Activated naive CD4-positive, alpha-beta T cell treated with anti-CD3 and anti-CD28 coated beads, Interleukin-2, amount 10 ng/mL, durations not matched to agents 7 days and 5 days (primary cell): ENCODE data around the gene RNF183.

Experiments
- CTCF ChIA-PET: fragments of 350-600 bp; sonication (Branson Sonifier 250); formaldehyde crosslinking; loops from one replicate; lab custom pipeline; 2021; ENCODE audit warnings: antibody characterized with exemption; lab: Charles Lee
- DNase-seq: peaks from one replicate; pipeline ENCODE4 v3.0.0-alpha.2; 2020
- H3K27ac Mint-ChIP-seq: one replicate; pipeline ENCODE4 v1.8.0; 2021; ENCODE audit warnings: mild to moderate bottlenecking, moderate library complexity, mixed read lengths
- H3K27me3 Mint-ChIP-seq: one replicate; pipeline ENCODE4 v1.8.0; 2021; ENCODE audit warnings: mild to moderate bottlenecking, mixed read lengths
- H3K36me3 Mint-ChIP-seq: one replicate; pipeline ENCODE4 v1.8.0; 2021; ENCODE audit warnings: mixed read lengths
- H3K4me1 Mint-ChIP-seq: one replicate; pipeline ENCODE4 v1.8.0; 2021; ENCODE audit warnings: mixed read lengths
- H3K4me3 Mint-ChIP-seq: one replicate; pipeline ENCODE4 v1.8.0; 2021; ENCODE audit warnings: mild to moderate bottlenecking, moderate library complexity, mixed read lengths
- H3K9me3 Mint-ChIP-seq: one replicate; pipeline ENCODE4 v1.8.0; 2021; ENCODE audit warnings: mixed read lengths

The RNF183 gene, protein sequence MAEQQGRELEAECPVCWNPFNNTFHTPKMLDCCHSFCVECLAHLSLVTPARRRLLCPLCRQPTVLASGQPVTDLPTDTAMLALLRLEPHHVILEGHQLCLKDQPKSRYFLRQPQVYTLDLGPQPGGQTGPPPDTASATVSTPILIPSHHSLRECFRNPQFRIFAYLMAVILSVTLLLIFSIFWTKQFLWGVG

DNA sequence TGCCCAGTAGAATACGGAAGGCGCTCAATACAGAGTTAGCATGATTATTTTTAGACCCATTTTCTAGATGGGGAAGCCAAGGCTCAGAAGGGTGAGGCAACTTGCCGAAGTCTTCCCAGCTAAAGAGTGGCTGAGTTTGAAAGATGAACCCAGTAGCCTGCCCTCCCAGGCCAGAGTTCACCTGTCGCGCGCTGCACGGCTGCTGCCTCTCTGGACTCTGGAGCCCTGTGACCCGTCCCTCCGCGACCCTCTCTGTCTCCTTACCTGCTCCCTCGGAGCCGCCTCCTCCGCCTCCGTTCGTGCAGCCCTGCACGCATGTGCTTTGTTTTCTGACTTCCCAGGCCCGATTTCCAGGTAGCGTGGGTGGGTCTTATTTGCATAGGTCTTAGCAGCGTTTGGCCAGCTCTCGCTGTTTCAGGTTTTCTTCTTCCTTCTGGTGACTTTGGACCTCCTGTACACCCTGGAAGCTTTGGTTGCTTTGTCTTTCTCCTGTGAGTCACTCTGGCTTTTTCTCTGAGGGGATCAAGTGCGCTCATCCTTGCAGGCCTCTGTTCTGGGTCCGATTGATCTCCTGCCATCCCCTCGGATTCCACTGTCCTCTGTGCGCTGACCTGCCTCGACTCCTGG lies at the start of gene RNF183:
Gene RNF183 (minus strand): TSS at position 585 of the 627 bp plus-strand sequence. CDS start 5,192 bp downstream, outside the sequence.
- Mint-ChIP-seq H3K27ac (no peak within 1 kb of the TSS), H3K36me3 (no peaks in the 10 kb centered on the region), H3K9me3 (no peaks in the 10 kb centered on the region), H3K4me3 (no peak within 1 kb of the TSS), H3K4me1 (no peaks in the 10 kb centered on the region), H3K27me3 (peaks cover 30% of the 10 kb centered on the region)
- CTCF ChIA-PET, result no interaction called here
- no peak for DNase-seq

DNA sequence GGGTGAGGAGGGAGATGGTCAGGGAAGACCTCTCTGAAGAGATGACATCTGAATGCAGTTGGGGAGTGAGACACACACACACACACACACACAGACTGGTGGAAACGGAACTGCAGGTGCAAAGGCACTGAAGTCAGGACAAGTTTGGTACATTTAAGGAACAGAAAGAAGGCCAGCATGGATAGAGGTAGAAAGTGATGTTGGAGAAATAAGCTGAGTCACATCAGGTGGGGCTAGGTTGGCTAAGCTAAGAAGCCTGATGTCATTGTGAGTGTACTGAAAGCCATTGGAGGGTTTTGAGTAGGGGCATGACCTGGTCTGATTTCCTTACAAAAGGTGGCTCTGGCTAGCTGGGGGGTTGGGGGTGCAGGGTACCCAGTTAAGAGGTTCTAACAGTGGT lies 49.2 kb upstream of the RNF183 start:
- Mint-ChIP-seq H3K27me3 (peaks cover 44% of the 10 kb centered on the region), H3K9me3 (no peaks in the 10 kb centered on the region), H3K36me3 (no peaks in the 10 kb centered on the region), H3K4me3 (no peak overlapping the region), H3K27ac (no peak overlapping the region), H3K4me1 (peaks cover 27% of the 10 kb centered on the region)
- CTCF ChIA-PET, result interaction anchor here (1.3 kb wide), 1 partner anchor 13 kb away, joined by 4 read pairs; no protein-coding TSS in a partner anchor
- no peak for DNase-seq

DNA sequence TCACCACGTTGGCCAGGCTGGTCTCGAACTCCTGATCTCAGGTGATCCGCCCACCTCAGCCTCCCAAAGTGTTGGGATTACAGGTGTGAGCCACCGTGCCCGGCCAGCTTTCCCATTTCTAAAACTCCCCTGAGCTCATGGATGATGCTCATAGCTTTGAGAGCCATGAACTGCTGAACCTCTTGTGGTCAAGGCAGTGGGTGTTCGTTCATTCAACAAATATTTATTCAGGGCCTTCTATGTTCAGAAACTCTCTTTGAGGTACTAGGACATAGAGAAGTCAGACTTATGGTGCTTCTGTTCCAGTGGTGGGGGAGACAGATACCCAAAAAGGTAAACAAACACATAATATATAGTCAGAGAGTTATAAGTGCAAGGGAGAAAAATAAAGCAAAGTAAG lies 48.8 kb upstream of the RNF183 start:
- no peak overlapping the region for H3K4me3 Mint-ChIP-seq
- H3K9me3 Mint-ChIP-seq, result no peaks in the 10 kb centered on the region
- H3K4me1 Mint-ChIP-seq, result peaks cover 27% of the 10 kb centered on the region
- no peak overlapping the region for H3K27ac Mint-ChIP-seq
- CTCF ChIA-PET, result interaction anchor here (0.9 to 3.5 kb wide), 4 partner anchors 13 to 51 kb away, joined by 3 to 15 read pairs (median 4); partner anchors contain the start of gene WDR31
- no peak for DNase-seq
- H3K36me3 Mint-ChIP-seq, result no peaks in the 10 kb centered on the region
- peaks cover 44% of the 10 kb centered on the region for H3K27me3 Mint-ChIP-seq

DNA sequence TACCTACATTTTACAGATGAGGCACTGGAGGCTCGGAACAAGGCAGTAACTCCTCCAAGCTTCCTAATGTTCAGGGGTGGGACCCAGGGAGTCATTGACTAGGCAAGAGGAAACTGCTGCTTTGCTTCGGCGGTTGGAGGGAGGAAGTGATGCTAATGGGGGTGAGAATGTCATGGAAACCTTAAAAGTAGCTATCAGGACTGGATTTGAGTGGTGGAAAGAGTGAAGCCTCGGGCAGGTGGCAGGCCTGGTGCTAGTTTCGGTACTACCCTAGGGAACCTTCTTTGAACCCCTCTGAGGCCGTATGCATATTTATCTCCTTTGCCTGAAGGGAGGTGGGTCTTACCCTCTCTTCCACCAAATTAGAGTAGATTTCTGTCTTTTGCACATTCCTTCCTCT lies 47.8 kb upstream of the RNF183 start:
- H3K36me3 Mint-ChIP-seq, result no peaks in the 10 kb centered on the region
- no peaks in the 10 kb centered on the region for H3K9me3 Mint-ChIP-seq
- H3K27ac Mint-ChIP-seq, result no peak overlapping the region
- peaks cover 44% of the 10 kb centered on the region for H3K27me3 Mint-ChIP-seq
- peak; percentile 43 for DNase-seq
- CTCF ChIA-PET, result interaction anchor here (0.9 to 3.5 kb wide), 6 partner anchors 9 to 240 kb away, joined by 3 to 15 read pairs (median 4); partner anchors contain the start of genes ALAD and WDR31
- peak overlapping the region; percentile 78 for H3K4me3 Mint-ChIP-seq
- peaks cover 27% of the 10 kb centered on the region for H3K4me1 Mint-ChIP-seq

DNA sequence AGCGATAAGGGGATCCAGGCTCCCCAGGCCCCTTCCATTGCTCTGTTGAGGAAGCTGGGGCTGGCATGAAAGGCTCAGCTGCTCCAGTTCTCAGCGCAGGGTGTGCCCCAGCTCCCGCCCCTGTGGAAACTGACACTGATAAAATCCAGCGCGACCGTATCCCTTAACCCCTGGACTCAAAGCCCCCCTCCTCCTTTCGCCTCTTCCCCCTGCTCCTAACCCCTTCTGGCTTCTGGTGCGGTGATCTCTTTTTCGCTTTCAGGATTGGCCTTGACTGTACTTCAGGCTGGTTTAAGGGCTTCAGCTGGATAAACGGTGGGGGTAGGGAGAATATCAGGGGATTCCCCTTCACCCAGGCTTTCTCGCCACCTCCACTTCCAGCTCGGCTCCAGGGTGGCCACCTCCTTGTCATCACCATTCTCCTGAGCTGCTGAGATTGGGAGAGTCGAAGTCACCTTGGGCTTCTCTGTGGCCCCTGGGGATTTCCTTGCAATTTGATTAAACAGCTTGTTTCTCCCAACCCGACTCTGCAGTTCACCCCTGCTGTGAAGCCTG lies 47.0 kb upstream of the RNF183 start:
- no peaks in the 10 kb centered on the region for H3K36me3 Mint-ChIP-seq
- peak overlapping the region; percentile 61 for H3K27ac Mint-ChIP-seq
- peaks cover 27% of the 10 kb centered on the region for H3K4me1 Mint-ChIP-seq
- no peak for DNase-seq
- H3K27me3 Mint-ChIP-seq, result peaks cover 44% of the 10 kb centered on the region
- peak overlapping the region; percentile 78 for H3K4me3 Mint-ChIP-seq
- CTCF ChIA-PET, result interaction anchor here (0.8 to 3.5 kb wide), 6 partner anchors 8 to 241 kb away, joined by 3 to 15 read pairs (median 4); partner anchors contain the start of genes ALAD and WDR31
- no peaks in the 10 kb centered on the region for H3K9me3 Mint-ChIP-seq

DNA sequence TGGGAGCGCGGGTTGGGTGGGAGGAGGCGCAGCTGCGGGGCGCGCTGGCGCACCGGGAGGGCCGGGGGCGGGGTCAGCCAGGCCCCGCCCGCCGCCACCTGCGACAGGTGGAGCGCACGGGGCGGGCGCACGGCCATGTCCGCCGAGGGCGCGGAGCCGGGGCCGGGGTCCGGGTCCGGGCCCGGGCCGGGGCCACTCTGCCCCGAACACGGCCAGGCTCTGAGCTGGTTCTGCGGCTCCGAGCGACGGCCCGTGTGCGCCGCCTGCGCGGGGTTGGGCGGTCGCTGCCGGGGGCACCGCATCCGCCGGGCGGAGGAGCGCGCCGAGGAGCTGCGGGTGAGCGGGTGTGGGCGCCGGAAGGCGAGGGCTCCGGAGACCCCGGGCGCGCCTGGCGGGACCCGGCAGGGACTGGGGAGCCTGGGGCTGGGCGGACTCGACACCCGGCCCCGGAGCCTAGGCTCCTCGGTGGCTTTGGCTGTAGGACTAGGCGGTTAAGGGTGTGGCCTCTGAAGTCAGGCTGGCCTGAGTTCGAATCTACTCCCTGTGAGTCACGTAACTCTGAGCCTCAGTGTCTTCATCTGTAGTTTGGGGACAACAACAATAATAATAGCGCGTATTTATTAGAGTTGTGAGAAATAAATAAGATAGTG lies 46.4 kb upstream of the RNF183 start, which contains the start of gene BSPRY:
Gene BSPRY (plus strand): TSS at position 97 of the 650 bp plus-strand sequence. CDS start 39 bp downstream, at position 136.
- Mint-ChIP-seq H3K4me3 (peak within 1 kb of the TSS; percentile 80), H3K9me3 (no peaks in the 10 kb centered on the region), H3K27me3 (peaks cover 44% of the 10 kb centered on the region), H3K4me1 (peaks cover 27% of the 10 kb centered on the region), H3K36me3 (no peaks in the 10 kb centered on the region), H3K27ac (peak within 1 kb of the TSS; percentile 61)
- CTCF ChIA-PET, result interaction anchor here (0.8 to 3.5 kb wide), 5 partner anchors 8 to 242 kb away, joined by 3 to 15 read pairs (median 3); partner anchors contain the start of genes ALAD and WDR31
- peak; percentile 58 for DNase-seq

DNA sequence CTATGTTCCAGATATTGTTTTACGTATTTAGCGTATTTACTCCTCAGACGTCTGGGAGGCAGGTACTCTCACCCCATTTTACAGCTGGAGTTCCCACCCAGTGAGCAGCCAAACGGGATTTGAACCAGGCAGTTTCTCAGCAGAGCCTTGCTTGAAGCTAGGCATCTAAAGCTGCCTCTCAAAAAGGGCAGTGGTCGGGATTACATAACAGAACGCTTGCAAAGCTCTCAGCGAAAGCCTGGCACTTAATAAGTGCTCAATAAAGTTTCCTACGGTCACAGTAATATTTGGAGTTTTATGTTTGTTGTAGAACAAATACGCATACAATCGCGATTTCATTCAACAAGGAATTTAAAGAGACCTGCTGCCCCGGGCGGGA lies 45.9 kb upstream of the RNF183 start:
- Mint-ChIP-seq H3K9me3 (no peaks in the 10 kb centered on the region), H3K27ac (no peak overlapping the region), H3K36me3 (no peaks in the 10 kb centered on the region), H3K4me3 (peak overlapping the region; percentile 80), H3K4me1 (peaks cover 27% of the 10 kb centered on the region), H3K27me3 (peaks cover 41% of the 10 kb centered on the region)
- CTCF ChIA-PET, result interaction anchor here (0.9 to 3.5 kb wide), 4 partner anchors 10 to 233 kb away, joined by 3 to 15 read pairs (median 7); partner anchors contain the start of genes ALAD, CDC26, PRPF4 and WDR31
- DNase-seq, result no peak

DNA sequence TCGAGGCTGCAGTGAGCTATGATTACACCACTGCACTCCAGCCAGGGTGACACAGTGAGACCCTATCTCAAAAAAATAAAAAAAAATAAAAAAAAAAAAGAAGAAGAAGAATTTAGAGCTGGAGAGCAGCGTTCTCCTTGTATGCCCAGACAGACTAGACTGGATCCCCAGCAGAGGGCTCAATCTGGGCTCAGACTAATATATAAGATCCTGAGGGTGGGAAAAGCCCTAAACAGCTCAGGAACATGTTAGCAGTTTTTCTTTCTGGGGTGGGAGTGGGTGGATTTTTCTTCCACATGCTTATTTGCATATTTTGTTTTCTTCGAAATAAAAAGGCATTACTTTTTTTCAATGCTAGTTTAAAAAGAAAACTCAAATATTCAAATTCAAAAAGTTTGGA lies 45.3 kb upstream of the RNF183 start:
- no peak overlapping the region for H3K27ac Mint-ChIP-seq
- H3K4me3 Mint-ChIP-seq, result peak overlapping the region; percentile 36
- H3K9me3 Mint-ChIP-seq, result no peaks in the 10 kb centered on the region
- no peaks in the 10 kb centered on the region for H3K36me3 Mint-ChIP-seq
- peaks cover 39% of the 10 kb centered on the region for H3K27me3 Mint-ChIP-seq
- CTCF ChIA-PET, result interaction anchor here (1.5 to 3.5 kb wide), 3 partner anchors 9 to 234 kb away, joined by 3 to 15 read pairs (median 9); partner anchors contain the start of genes CDC26, PRPF4 and WDR31
- no peak for DNase-seq
- peaks cover 30% of the 10 kb centered on the region for H3K4me1 Mint-ChIP-seq

DNA sequence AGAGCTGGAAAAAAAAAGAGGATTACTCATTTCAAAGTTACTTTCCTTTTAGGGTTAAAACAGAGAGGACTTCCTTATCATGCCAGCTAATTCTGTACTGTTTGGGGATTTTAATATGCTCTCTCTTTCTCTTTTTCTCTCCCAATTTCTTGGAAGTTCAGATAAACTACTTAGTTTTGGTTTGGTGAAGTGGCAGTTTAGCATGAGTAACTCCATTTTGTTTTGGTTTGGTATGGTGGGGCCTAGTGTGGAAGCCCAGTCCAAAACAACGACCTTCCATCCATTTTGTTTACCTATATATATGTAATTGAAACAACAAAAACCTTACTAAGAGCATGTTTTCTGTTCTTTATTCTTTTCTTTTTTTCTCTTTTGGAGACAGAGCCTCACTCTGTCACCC lies 42.5 kb upstream of the RNF183 start:
- Mint-ChIP-seq H3K4me3 (no peak overlapping the region), H3K27ac (no peak overlapping the region)
- CTCF ChIA-PET, result interaction anchor here (0.6 kb wide), 1 partner anchor 30 kb away, joined by 3 read pairs; no protein-coding TSS in a partner anchor

DNA sequence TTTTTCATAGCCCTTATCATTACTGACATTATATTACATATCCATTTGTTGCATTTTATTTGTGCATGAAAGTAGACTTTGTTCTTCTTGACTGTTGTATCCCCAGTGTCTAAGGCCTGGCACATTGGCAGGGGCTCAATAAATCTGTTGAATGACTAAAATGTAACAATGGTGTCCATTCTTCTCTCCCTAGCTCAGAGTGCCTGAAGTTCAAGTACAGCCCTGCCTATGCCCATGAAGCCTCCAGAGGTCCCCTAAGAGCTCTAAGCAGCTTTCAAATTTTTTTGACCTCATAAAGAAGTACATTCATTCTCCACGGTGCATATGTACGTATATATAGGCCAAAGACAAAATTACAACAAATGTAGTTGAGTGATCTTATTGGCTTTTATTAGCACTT lies 42.0 kb upstream of the RNF183 start:
- CTCF ChIA-PET, result no interaction called here
- Mint-ChIP-seq H3K9me3 (no peaks in the 10 kb centered on the region), H3K4me3 (no peak overlapping the region), H3K27me3 (peaks cover 15% of the 10 kb centered on the region), H3K27ac (no peak overlapping the region), H3K36me3 (no peaks in the 10 kb centered on the region), H3K4me1 (peaks cover 32% of the 10 kb centered on the region)
- no peak for DNase-seq

More for the DNA sequence above, 42.5 kb upstream of the RNF183 start:
- Mint-ChIP-seq H3K4me1 (peaks cover 32% of the 10 kb centered on the region), H3K27me3 (peaks cover 20% of the 10 kb centered on the region), H3K36me3 (no peaks in the 10 kb centered on the region), H3K9me3 (no peaks in the 10 kb centered on the region)
- no peak for DNase-seq

DNA sequence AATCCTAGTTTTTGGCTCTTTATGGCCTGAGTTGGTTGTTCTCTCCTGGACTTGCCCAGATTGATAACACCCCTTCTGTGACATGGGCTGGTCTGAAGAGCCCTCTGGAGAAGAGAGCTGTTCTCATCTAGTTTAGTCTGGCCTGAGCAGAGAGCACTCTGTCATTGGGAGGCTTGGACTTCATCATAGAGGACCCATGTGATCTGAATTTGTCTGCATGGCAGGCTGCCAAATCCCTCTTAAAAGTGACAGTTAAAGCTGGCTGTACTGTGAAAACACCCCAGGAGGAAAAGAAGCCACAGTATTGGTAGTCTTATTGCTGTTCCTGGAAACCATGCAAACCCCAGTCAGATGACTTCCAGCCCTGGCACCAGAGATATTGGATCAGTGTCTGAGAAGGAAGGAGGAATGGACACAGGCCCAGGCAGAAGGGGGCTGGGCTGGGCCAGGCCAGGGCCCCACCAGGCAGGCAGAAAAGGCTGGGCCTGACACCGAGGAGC lies 40.6 kb upstream of the RNF183 start:
- H3K36me3 Mint-ChIP-seq, result no peaks in the 10 kb centered on the region
- DNase-seq, result no peak
- peaks cover 29% of the 10 kb centered on the region for H3K4me1 Mint-ChIP-seq
- no peak overlapping the region for H3K27ac Mint-ChIP-seq
- CTCF ChIA-PET, result interaction anchor here (0.6 kb wide), 1 partner anchor 22 kb away, joined by 3 read pairs; no protein-coding TSS in a partner anchor
- H3K4me3 Mint-ChIP-seq, result no peak overlapping the region
- no peaks in the 10 kb centered on the region for H3K9me3 Mint-ChIP-seq
- peaks cover 15% of the 10 kb centered on the region for H3K27me3 Mint-ChIP-seq

DNA sequence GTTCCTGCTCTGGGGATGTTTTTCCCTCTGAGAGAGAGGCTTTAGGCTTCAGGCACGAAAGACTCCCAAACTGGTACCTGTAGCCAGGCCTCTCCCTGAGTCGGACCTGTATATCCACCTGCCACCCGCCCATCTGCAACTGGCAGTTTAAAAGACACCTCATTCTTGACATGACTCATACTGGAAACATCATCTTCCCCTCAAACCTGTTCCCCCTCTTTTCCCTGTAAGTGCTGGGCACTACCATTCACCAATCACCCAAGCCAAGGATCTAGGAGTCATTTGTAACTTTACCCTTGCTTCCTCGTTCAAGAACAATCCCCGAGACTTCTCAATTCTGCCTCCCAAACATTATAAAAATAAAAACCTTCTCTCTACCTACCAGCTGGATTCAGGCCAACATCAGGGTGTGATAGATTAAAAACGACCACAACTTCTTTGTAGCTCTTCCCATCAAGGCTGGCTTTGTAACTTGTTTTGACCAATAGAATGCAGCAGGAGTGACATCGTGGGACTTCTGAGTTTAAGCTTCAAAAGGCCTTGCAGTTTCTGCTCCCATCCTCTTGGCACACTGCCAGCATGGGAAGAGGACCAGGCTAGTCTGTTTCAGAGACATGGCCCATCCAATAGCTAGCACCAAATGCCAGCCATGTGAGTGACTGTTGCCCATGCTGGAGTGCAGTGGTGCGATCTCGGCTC lies 38.7 kb upstream of the RNF183 start:
- Mint-ChIP-seq H3K9me3 (no peaks in the 10 kb centered on the region), H3K36me3 (no peaks in the 10 kb centered on the region), H3K4me3 (no peak overlapping the region), H3K27ac (no peak overlapping the region), H3K27me3 (peaks cover 14% of the 10 kb centered on the region), H3K4me1 (peaks cover 27% of the 10 kb centered on the region)
- CTCF ChIA-PET, result interaction anchor here (0.8 kb wide), 1 partner anchor 9 kb away, joined by 3 read pairs; no protein-coding TSS in a partner anchor
- DNase-seq, result no peak
